Left lung (tissue), 10 donors: ENCODE measurements around the gene KCNJ4. TPM values are rescaled to one million over a fixed set of nuclear protein-coding genes. Genes with fewer than 3 reads are reported as not detected.
"Not testable (repeated sequence)": the region's sequence is repeated elsewhere in the genome, so short reads cannot be mapped to it uniquely, and the experiment has no call there.

ENCODE experiments used
- ATAC-seq: fragments of 200-7000 bp; cut with Tn5 transposase; one replicate; pipeline ENCODE4 v1.9.1; 2020; ENCODE audit warnings: moderate library complexity
- DNase-seq, 4 donors: peaks; one replicate each; pipeline ENCODE4 v3.0.0-alpha.2; 2013 to 2020
- H3K27ac ChIP-seq, 2 donors: fragments of 200-600 bp; sonication (generic) in 1 of 2; one replicate each; pipeline versions ENCODE4 v1.5.0 to v1.8.0; 2020 to 2021
- H3K27me3 ChIP-seq, 2 donors: fragments of 200-600 bp; sonication (generic) in 1 of 2; one replicate each; pipeline versions ENCODE4 v1.5.0 to v1.8.0; 2020 to 2021
- H3K36me3 ChIP-seq, 2 donors: fragments of 200-600 bp; sonication (generic) in 1 of 2; one replicate each; pipeline versions ENCODE4 v1.5.0 to v1.8.0; 2020 to 2021
- H3K4me1 ChIP-seq, 2 donors: fragments of 200-600 bp; one replicate each; pipeline ENCODE4 v1.8.0; 2021
- H3K4me3 ChIP-seq, 2 donors: fragments of 200-600 bp; sonication (generic) in 1 of 2; one replicate each; pipeline versions ENCODE4 v1.5.0 to v1.8.0; 2020 to 2021; ENCODE audit warnings: mild to moderate bottlenecking in 1 of 2
- H3K9me3 ChIP-seq, 2 donors: fragments of 200-600 bp; sonication (generic) in 1 of 2; one replicate each; pipeline versions ENCODE4 v1.5.0 to v1.8.0; 2020 to 2021
- CTCF ChIP-seq, 2 donors: fragments of 200-600 bp; sonication (generic) in 1 of 2; IDR thresholded peaks; one replicate each; pipeline versions ENCODE4 v1.5.0 to v1.8.0; 2021; ENCODE audit warnings: antibody characterized with exemption in 2 of 2
- intact Hi-C, 2 donors: fragments of 100-400 bp; cut with DNase I; formaldehyde crosslinking; loops; one replicate each; pipeline versions ENCODE4 v1.11.2 to v1.14.2; 2022
- polyA plus RNA-seq, 6 donors: library from polyadenylated mRNA; unstranded; fragments of 120-200 nt; gene quantifications; one replicate each; pipeline ENCODE4 v1.2.1, GENCODE V29; 2013; ENCODE audit not compliant: insufficient read length in 6 of 6
- total RNA-seq, 2 donors: library from RNA; stranded (reverse); fragmentation: NEBNext Ultra II Directional; extraction: Animal tissue kit (Norgen Biotek cat#: 25700); gene quantifications; one replicate each; pipeline ENCODE4 v1.2.1, GENCODE V29; 2021
- donor health status: DM: no; HTN: yes; CAD: no.
- donor health status: DM: no; HTN: no; CAD: no.

Gene KCNJ4
- total and polyA plus RNA-seq, 8 donors, result 0.07 TPM; not detected in 6

GRCh38 chr22:38413085-38414008 is 41.7 kb downstream of the KCNJ4 start:
- no peak for TF ChIP-seq CTCF (IDR thresholded peaks at IDR 0.05)
- intact Hi-C loops, result no loop called here
- Histone ChIP-seq H3K36me3 (no peaks in the 10 kb centered on the region), H3K4me1 (peaks cover 6 to 9% of the 10 kb centered on the region in 2 donors), H3K4me3 (peak overlapping the region in 1 of 2 donors; percentile 11), H3K9me3 (no peaks in the 10 kb centered on the region), H3K27me3 (peaks cover 0 to 8% of the 10 kb centered on the region in 2 donors), H3K27ac (no peak overlapping the region)
- DNase-seq (peak in 2 of 4 donors; percentile 38 to 79), ATAC-seq (peak; percentile 66)

GRCh38 chr22:38412435-38413084 is 42.4 kb downstream of the KCNJ4 start:
- peaks cover 6 to 9% of the 10 kb centered on the region in 2 donors for H3K4me1 ChIP-seq
- peaks cover 0 to 8% of the 10 kb centered on the region in 2 donors for H3K27me3 ChIP-seq
- no peaks in the 10 kb centered on the region for H3K36me3 ChIP-seq
- H3K9me3 ChIP-seq, result no peaks in the 10 kb centered on the region
- intact Hi-C loops, result no loop called here
- TF ChIP-seq CTCF (IDR thresholded peaks at IDR 0.05), result peak; percentile 57 to 69
- DNase-seq (peak in 1 of 4 donors; percentile 77), ATAC-seq (peak; percentile 79)
- H3K4me3 ChIP-seq, result peak overlapping the region in 1 of 2 donors; percentile 11
- no peak overlapping the region for H3K27ac ChIP-seq

GRCh38 chr22:38411016-38411415 is 44.0 kb downstream of the KCNJ4 start:
- Histone ChIP-seq H3K4me1 (peaks cover 6 to 9% of the 10 kb centered on the region in 2 donors), H3K36me3 (no peaks in the 10 kb centered on the region), H3K27ac (no peak overlapping the region), H3K9me3 (no peaks in the 10 kb centered on the region), H3K27me3 (peaks cover 0 to 8% of the 10 kb centered on the region in 2 donors), H3K4me3 (no peak overlapping the region)
- DNase-seq, result no peak
- no peak for ATAC-seq
- no peak for TF ChIP-seq CTCF (IDR thresholded peaks at IDR 0.05)
- intact Hi-C loops, result no loop called here

GRCh38 chr22:38409916-38410315 is 45.1 kb downstream of the KCNJ4 start:
- H3K27ac ChIP-seq, H3K4me3 ChIP-seq, H3K27me3 ChIP-seq, ATAC-seq, intact Hi-C loops, H3K36me3 ChIP-seq, H3K4me1 ChIP-seq, H3K9me3 ChIP-seq: not testable (repeated sequence)
- peak in 1 of 4 donors; percentile 53 for DNase-seq

GRCh38 chr22:38406617-38407016 is 48.4 kb downstream of the KCNJ4 start:
- H3K4me3 ChIP-seq, result no peak overlapping the region
- no peak for TF ChIP-seq CTCF (IDR thresholded peaks at IDR 0.05)
- H3K27me3 ChIP-seq, result no peaks in the 10 kb centered on the region
- intact Hi-C loops, result no loop called here
- no peak overlapping the region for H3K27ac ChIP-seq
- DNase-seq (no peak), ATAC-seq (no peak)
- H3K4me1 ChIP-seq, result peaks cover 0 to 2% of the 10 kb centered on the region in 2 donors
- no peaks in the 10 kb centered on the region for H3K9me3 ChIP-seq
- no peaks in the 10 kb centered on the region for H3K36me3 ChIP-seq
